Retinal pigment epithelial cell (primary cell): ENCODE measurements around the gene ANKRD18A.

Source experiments
- DNase-seq: peaks from one replicate; pipeline ENCODE4 v3.0.0-alpha.2; 2010; ENCODE audit warnings: low read depth
- H3K4me3 ChIP-seq: 2 replicates; pipeline ENCODE4 v1.5.1; 2011; ENCODE audit warnings: mild to moderate bottlenecking, low read length, control low read depth, moderate library complexity
- CTCF ChIP-seq: conservative IDR thresholded peaks from 2 replicates; pipeline ENCODE4 v1.5.1; 2011; ENCODE audit warnings: low read depth, low read length, control low read depth, inconsistent platforms

Gene ANKRD18A

GRCh38 chr9:38523121-38523520, 97.3 kb downstream of the ANKRD18A start:
- DNase-seq, result no peak
- no peak overlapping the region for H3K4me3 ChIP-seq
- TF ChIP-seq CTCF, result no peak

GRCh38 chr9:38521762-38522161, 98.6 kb downstream of the ANKRD18A start:
- no peak for DNase-seq
- TF ChIP-seq CTCF, result no peak
- H3K4me3 ChIP-seq, result no peak overlapping the region
